Measurements from ENCODE around the gene ATF6. TPM values are rescaled to one million over a fixed set of nuclear protein-coding genes. Genes with fewer than 3 reads are reported as not detected.

The ATF6 gene
- total and polyA plus RNA-seq, 3 donors from 2014 or later, result 22.6 to 38.2 (median 38.0) TPM

DNA sequence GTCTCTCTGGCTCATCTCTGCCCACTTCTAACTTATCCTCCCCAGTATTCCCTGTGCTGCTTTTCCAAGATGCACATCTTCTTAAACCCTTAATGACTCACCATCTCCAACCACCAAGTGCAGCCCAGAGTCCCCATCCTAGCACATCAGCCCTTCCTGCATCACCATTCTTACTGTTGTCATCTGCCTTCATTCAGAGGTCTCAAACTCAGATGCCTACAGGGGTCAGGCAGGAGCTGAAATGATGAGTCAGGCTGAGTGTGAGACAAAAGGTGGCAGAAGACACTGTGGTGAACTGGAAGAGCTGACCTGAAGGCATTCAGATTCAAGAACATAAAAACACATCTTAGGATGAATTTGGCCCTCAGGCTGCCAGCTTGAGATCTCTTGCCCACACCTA is 223.0 kb downstream of the ATF6 start:
- Histone ChIP-seq H3K36me3 (ENCODE audit: low read depth, missing control alignments) (no peaks in the 10 kb centered on the region), H3K9me3 (no peaks in the 10 kb centered on the region), H3K27ac (no peak overlapping the region), H3K4me1 (peaks cover 3% of the 10 kb centered on the region), H3K27me3 (no peaks in the 10 kb centered on the region), H3K4me3 (no peak overlapping the region)
- no peak for DNase-seq
- TF ChIP-seq CTCF (IDR thresholded peaks at IDR 0.05) (no peak), POLR2A (IDR thresholded peaks at IDR 0.05) (no peak)
- intact Hi-C loops (cut with DNase I; ENCODE audit: low total_unique reads), result no loop called here

DNA sequence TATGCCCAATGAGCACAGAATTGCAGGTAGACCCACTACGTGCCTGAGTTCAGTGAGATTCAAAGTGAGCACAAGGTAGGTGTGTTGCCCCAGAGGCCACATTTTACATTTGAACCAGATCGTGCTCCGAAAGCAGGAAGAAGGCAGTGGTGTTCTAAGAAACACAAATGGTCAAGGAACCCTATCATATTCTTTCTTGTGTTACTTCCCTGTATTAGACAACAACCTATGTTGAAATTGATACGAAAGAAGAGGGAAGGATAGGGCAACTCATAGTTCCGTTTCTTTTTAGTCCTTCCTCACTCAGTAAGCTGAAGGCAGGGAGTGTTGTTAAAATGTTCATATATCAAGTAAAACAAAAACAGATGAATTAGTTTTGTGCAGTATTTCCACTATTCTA is 223.7 kb downstream of the ATF6 start:
- intact Hi-C loops (cut with DNase I; ENCODE audit: low total_unique reads), result no loop called here
- Histone ChIP-seq H3K36me3 (ENCODE audit: low read depth, missing control alignments) (no peaks in the 10 kb centered on the region), H3K27me3 (no peaks in the 10 kb centered on the region), H3K4me1 (peaks cover 3% of the 10 kb centered on the region), H3K9me3 (no peaks in the 10 kb centered on the region), H3K4me3 (no peak overlapping the region), H3K27ac (no peak overlapping the region)
- DNase-seq, result no peak
- 90 to 93% methylated on average over 5 of the region's 5 CpGs for WGBS, 2 donors
- TF ChIP-seq CTCF (IDR thresholded peaks at IDR 0.05) (no peak), POLR2A (IDR thresholded peaks at IDR 0.05) (no peak)

- H3K27me3 ChIP-seq, result no peaks in the 10 kb centered on the region
- no peak for DNase-seq
- WGBS, 2 donors, result 90 to 91% methylated on average over 11 of the region's 11 CpGs
- H3K9me3 ChIP-seq, result no peaks in the 10 kb centered on the region
- peaks cover 3% of the 10 kb centered on the region for H3K4me1 ChIP-seq
- H3K36me3 ChIP-seq (ENCODE audit: low read depth, missing control alignments), result no peaks in the 10 kb centered on the region
- no peak overlapping the region for H3K4me3 ChIP-seq
- TF ChIP-seq POLR2A (IDR thresholded peaks at IDR 0.05) (no peak), CTCF (IDR thresholded peaks at IDR 0.05) (no peak)
- H3K27ac ChIP-seq, result no peak overlapping the region
- intact Hi-C loops (cut with DNase I; ENCODE audit: low total_unique reads), result no loop called here
These were observed 227.5 kb downstream of the ATF6 start for GRCh38 chr1:161993576-161993975.

- peak; percentile 64 for DNase-seq
- H3K27me3 ChIP-seq, result no peaks in the 10 kb centered on the region
- H3K27ac ChIP-seq, result no peak overlapping the region
- no peaks in the 10 kb centered on the region for H3K36me3 ChIP-seq (ENCODE audit: low read depth, missing control alignments)
- 45 to 51% methylated on average over 5 to 9 of the region's 9 CpGs for WGBS, 2 donors
- intact Hi-C loops (cut with DNase I; ENCODE audit: low total_unique reads), result no loop called here
- H3K9me3 ChIP-seq, result no peaks in the 10 kb centered on the region
- H3K4me3 ChIP-seq, result no peak overlapping the region
- H3K4me1 ChIP-seq, result peaks cover 3% of the 10 kb centered on the region
- TF ChIP-seq CTCF (IDR thresholded peaks at IDR 0.05), result no peak
- TF ChIP-seq POLR2A (IDR thresholded peaks at IDR 0.05), result no peak
These were observed 228.1 kb downstream of the ATF6 start for GRCh38 chr1:161994175-161994668.

GRCh38 chr1:161997152-161997551 is 231.0 kb downstream of the ATF6 start:
- TF ChIP-seq CTCF (IDR thresholded peaks at IDR 0.05), result no peak
- no peak for TF ChIP-seq POLR2A (IDR thresholded peaks at IDR 0.05)
- Histone ChIP-seq H3K9me3 (no peaks in the 10 kb centered on the region), H3K4me1 (peaks cover 3% of the 10 kb centered on the region), H3K27ac (no peak overlapping the region), H3K4me3 (no peak overlapping the region), H3K27me3 (no peaks in the 10 kb centered on the region), H3K36me3 (ENCODE audit: low read depth, missing control alignments) (no peaks in the 10 kb centered on the region)
- DNase-seq, result no peak
- intact Hi-C loops (cut with DNase I; ENCODE audit: low total_unique reads), result no loop called here
- WGBS, 2 donors, result 97 to 100% methylated on average over 1 of the region's 1 CpG

Data from testis (tissue), 3 donors.